Measurements from ENCODE around the gene TSGA10.

GRCh38 chr2:99081891-99082290, 72.9 kb downstream of the TSGA10 start:
- no peak for TF ChIP-seq POLR2A (IDR thresholded peaks at IDR 0.05)
- no peak for TF ChIP-seq CTCF (IDR thresholded peaks at IDR 0.05)

Measured in testis (tissue), 2 donors.